T-helper 9 cell (primary cell): ENCODE results near the gene MAGI1.

Source experiments
- DNase-seq: peaks from one replicate; pipeline ENCODE4 v3.0.0-alpha.2; 2020

MAGI1 gene

DNA sequence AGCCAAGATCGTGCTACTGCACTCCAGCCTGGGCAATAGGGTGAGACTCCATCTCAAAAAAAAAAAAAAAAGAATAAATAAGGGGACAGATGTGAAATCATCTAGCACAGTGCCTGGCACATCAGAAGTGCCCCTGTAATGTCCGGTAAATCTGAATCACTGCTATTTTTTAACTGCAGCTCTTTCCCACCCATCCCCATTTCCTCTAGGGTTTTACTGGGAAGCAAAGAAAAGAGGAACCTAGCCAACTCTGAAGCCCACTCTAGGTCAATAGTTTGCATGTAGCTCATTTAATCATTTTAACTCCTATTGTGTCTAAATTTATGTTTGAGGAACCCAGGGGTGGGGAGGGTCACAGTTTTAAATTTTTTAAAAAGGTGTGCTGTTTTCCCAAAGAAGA lies 26.0 kb downstream of the MAGI1 start:
- no peak for DNase-seq

DNA sequence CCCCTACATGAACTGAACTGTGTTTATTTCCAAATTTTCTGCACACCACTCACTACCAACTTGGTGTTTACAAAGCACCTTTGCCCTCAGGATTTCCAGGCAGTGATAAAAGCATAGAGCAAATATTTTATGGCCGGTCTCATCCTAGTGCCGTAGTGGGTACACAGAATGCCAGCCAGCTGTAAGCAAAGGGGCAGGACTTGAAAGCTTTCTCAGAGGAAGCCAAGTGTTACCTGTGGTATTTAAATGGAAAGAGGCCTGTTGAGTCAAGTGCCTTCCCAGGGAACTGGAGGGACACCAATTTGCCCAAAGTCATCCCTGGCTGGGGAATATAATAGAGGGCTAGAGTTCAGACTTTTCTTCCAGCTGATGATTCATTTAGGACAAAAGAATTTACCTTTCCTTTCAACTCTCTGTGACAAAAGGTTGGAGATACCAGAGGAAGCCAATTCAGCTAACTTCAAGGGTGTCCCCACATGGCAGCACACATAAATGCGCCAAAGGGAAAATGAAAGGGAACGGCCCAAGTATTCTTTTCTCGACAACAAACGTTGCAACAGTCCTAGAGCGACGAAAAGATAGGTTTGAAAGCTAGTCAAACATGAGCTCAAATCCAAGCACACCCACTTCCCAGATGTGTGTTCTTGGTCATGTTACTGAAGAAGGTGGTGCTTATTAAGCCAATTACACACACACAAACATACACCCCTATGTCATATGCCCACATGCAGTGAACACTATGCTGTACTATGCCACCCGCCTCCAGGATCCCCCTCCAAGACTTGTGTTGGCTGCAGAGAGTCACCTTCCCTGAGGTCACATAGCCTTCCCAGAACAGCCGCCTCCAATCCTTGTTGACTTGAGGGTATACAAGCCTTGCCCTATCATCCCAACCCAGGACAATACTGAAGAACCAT lies 27.7 kb downstream of the MAGI1 start:
- DNase-seq: no peak

DNA sequence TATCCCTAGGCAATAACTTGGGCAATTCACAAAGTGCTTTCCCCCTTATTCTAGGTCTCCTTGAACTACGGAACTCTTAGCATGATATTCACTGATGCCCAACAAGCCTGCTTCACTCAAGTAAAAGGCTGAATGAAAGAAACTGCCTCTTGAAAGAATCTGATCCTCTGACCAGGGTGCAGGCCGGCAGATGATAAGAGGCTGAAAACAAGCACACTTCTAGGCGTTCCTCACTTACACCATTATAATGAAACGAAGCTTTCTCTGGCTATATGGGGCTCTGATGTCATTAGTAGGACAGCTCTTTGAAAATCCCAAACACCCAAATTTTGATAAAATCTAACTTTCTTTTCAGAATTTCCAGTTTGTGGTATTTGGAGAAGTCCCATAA lies 28.4 kb downstream of the MAGI1 start:
- no peak for DNase-seq

GRCh38 chr3:66004244-66004643 lies 34.5 kb downstream of the MAGI1 start:
- no peak for DNase-seq

- no peak for DNase-seq
These were observed 37.1 kb downstream of the MAGI1 start for GRCh38 chr3:66001626-66002025.

GRCh38 chr3:66000506-66000905 lies 38.2 kb downstream of the MAGI1 start:
- no peak for DNase-seq

DNA sequence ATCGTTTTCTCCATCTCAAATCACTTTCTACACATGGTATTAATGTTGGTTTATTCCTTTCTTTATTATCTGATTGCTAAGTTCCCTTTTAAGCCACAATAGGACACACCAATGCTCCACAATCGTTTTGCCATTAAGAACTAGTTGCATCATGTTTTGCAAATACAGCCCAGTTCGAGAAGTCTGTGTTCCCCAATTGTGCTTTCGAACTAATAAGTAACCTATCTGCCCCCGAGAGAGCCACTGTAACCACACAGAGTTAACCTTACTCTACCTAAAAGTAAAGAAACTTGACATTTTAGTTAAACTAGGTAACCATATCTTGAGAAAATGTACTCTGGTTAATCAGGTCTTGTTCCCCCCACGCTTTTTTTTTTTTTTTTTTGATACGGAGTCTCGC lies 39.1 kb downstream of the MAGI1 start:
- DNase-seq: no peak

GRCh38 chr3:65996589-65996988 lies 42.1 kb downstream of the MAGI1 start:
- DNase-seq: no peak

DNA sequence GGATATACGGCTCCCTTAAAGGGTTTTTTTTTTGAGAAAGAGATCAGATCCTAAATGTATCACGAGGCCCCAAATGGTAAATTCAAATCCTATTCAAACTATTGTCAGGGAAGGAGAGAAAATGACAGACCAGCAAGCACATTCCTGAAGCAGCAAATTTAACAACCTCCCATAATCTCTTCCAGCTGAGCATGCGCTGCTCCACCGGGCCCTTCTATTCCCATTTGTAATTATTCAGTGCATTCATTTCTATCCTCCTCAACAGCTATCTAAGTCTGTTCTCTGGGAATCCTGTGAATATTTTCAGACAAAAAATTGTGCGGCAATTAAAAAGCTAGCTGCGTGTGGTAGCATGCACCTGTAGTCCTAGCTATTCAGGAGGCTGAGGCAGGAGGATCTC lies 43.2 kb downstream of the MAGI1 start:
- DNase-seq: no peak

DNA sequence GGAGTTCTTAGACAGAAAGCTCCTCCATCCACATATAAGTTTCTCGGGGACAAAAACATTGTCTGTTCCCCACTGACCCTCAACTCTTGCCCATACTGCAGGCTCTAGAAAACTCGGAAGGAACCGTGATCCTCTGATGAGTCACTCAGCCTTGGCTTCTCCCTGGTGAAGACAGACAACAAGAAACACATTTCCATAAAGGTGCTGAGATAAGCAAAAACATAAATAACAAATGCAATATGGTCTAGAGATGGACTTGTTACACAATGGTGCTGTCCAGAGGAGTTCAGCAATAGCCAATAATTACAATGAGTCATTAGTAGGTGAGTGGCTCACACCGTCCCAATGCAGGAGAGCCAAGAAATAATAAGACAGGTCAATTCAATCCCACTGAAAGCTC lies 43.7 kb downstream of the MAGI1 start:
- DNase-seq: no peak

GRCh38 chr3:65993134-65993900 lies 45.4 kb downstream of the MAGI1 start:
- DNase-seq: no peak

- DNase-seq: no peak
These were observed 46.6 kb downstream of the MAGI1 start for GRCh38 chr3:65992106-65992505.

DNA sequence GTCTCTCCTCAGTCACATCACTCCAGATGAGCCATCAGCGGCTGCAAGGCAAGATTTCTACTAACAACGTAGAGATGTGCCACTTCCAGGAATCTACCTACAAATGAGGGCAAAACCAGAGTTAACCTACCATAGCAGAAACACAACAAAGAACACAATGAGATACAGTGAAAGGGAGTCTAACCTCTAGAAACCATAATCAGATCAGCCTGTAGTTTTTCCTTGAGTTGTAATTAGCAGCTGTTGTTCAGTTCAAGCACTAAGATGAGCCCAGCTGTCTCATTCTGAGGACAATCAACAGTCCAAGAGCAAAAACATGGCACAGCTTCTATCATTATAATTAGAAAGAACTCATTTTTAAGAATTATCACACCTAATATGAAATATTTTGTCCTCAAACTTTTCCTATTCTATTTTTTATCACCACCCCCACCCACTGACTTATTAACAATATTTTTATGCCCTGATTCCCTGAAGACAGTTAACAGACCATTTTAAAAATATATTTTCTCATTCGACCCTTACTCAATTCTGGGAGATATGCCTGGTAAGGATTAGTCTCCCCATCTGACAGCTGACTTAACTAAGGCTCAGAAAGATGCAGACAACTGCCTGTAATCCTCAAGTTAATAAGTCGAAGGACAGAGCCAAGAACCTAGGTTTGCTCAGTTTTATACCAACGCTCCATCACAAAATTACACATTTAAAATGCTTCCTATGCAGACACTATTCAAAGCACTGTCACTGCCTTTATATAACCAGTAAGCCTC lies 50.1 kb downstream of the MAGI1 start:
- no peak for DNase-seq

GRCh38 chr3:65986285-65986684 lies 52.4 kb downstream of the MAGI1 start:
- no peak for DNase-seq

- DNase-seq: no peak
These were observed 53.7 kb downstream of the MAGI1 start for GRCh38 chr3:65984975-65985374.

- no peak for DNase-seq
These were observed 55.6 kb downstream of the MAGI1 start for GRCh38 chr3:65983100-65983499.

- no peak for DNase-seq
These were observed 59.0 kb downstream of the MAGI1 start for GRCh38 chr3:65979731-65980130.

DNA sequence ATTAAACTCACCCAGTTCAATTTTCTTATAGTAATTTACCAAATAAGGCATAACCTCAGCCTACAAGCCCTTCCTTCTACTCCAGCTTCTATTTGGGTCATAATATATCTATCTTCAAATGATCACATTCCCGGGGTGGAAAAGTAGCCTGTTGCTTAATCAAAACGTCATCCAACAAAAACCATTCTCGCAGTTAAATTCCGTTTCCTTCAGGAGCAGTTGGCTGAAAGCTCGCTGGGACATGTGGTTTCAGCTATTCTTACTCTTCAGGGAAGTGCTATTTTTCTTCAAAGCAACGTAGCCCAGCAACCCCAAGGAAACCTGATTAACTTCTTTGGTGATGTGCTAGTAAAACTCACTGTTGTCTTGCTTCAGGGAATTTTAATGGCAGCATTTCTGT lies 59.6 kb downstream of the MAGI1 start:
- DNase-seq: no peak

- DNase-seq: no peak
These were observed 60.6 kb downstream of the MAGI1 start for GRCh38 chr3:65978116-65978515.

DNA sequence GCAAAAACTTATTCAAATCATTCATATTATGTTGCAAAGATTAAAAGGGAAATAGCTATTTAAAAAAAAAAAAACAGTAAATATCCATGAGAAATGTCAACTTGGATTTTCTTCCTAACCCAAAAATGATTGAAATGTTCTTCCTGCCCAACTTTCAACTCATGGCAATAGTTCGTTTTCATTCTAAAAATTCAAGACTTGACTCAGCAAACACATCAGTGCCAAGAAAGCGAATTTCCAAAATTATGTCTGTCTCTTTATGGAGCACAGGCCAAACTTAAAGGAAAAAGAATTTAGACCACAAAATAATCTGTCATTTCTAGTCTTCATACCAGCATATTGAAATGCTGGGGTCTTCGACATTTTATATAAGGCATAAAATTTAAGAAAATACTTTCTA lies 63.7 kb downstream of the MAGI1 start:
- DNase-seq: no peak

- DNase-seq: no peak
These were observed 64.2 kb downstream of the MAGI1 start for GRCh38 chr3:65974509-65974908.

DNA sequence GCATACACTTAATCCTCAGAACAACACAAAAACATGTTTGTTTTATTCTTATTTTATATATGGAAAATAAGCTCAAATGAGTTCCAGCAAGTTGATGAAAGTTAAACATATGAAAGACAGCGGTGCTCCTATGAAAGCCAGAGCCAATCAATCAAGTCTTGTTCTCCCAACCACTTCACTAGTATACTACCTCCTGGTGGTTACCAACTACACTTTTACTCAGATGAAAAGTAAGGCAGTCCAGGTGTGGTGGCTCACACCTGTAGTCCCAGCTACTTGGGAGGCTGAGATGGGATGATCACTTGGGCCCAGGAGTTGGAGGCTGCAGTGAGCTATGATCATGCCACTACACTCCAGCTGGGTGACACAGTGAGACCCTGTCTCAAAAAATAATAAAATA lies 66.0 kb downstream of the MAGI1 start:
- no peak for DNase-seq
